GM21423 (cell line): ENCODE data around the gene ZNF544.

Source experiments
- ATAC-seq: cut with Tn5 transposase; IDR thresholded peaks from one replicate; pipeline ENCODE4 v1.9.1; 2021; ENCODE audit warnings: mild to moderate bottlenecking, moderate library complexity; ENCODE audit not compliant: unreplicated experiment

ZNF544 gene

DNA sequence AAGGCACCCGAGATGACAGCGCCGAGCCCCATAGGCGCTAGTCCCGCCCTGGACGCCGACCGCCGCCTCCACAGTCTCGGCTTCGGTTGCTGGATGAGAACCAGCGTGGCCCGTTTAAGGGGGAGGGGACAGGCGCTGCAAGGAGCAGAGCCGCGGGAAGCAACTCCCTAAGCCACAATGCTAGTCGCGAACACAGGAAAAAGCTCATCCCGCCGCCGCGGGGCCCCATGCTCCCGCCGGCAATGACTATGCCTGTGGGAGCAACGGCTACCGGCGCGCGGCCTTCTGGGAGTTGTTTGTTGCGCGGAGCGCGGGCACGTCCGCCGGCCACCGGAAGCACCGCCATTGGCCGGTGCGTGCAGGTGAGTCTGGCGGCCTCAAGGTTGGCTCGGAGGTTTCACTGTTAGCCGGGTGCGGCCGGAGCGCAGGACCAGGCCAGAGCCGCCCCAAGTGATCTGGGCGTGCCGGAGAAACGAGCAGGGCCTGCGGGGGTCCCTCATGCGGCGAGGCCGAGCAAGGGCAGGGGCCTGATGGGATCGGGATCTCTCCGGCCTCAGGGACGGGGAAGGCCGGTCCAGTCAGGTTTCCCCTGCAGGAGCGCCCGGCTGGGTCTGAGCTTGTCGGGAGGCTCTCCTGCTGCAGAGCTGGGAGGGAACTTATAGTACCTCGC, at the start of gene ZNF544:
ZNF544 (plus strand) TSS at position 330 of the 670 bp plus-strand sequence. CDS start 15,110 bp downstream, outside the sequence.
- peak; percentile 96 for ATAC-seq

DNA sequence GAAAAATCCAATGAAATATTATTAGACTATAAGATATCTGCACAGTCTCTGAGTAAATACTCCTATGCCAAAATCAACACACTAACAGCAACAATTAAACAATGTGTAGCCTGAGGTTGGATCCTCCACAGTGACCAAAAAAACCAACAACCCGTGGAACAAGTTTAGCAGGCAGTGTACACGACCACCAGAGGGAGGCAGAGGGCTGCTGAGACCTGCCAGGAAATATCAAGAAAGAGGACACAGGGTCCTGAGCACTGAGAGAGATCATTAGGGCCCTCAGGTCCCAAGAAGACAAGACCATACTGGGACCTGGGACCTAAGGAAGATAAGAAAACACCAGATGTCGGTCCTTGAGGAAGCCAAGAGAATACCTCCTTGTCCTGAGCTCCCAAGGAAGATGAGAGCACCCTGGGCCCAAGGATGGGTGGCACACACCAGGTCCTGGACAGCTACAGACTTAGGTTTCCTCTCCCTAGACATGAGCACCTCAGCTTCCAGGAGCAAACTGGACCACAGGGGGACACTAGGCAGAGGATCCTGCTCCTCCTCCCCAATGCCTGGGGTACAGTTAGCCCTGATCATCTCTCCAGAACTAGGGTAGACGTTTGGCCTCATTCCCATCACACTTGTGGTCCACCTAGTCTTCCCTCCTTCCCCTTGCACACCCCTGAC, 46.7 kb upstream of the ZNF544 start:
- ATAC-seq, result no peak

DNA sequence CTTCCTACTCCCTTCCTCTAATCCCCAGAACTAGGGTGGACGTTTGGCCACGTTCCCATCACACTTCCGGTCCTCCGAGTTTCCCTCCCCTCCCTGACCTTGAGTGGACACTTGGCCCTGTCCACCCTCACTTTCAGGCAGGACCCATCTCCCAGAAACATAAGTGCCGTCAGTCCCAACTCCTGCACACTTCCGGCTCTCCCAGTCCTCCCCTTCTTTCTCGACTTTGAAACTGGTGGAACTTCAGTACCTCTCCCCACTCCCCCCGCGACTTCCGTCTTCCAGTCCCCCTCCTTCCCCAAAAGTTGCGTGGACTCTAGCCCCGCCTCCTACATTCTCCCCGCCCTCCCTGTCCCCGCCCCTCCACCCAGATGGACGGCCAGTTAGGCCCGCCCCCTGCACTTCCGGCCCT, 46.1 kb upstream of the ZNF544 start:
- no peak for ATAC-seq

DNA sequence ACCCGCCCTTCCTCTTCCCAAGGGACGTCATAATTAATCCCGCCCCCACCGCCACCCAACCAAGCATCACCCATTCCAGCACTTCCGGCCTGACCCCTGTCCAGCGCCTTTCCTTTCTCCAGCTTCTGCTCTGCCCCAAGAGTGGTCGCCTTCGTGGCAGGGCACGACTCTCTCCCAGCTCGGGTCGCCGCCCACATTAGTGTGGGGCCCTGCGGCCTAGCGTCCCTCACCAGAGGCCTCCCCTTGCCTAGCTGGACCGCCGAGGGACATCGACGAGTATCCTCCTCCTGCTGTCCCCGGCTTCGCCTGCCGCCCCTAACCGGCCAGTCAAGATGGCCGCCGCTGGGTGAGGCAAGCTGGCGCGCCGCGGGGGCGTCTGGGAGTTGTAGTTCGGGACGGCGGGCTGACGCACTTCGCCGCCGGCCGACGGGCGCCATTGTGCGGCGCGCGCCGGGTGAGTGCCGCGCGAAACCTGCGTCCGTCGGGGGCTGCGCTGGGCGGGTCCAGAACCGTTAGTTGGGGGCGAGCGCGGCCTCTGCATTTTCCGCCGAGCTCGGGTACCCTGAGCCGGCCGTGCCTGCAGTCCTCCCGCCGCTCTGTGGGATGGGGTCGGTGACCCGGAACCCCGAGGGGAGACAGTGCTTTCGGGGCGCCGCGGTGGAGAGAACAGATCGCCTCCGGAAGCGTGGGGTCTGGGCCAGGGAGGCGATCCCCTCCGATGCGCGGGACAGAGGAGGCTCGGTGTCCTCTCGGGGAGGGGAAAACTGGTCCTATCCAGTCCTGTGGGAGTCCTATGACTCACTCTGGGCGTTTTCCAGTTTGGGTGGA, 45.5 kb upstream of the ZNF544 start, which contains the start of gene ZNF274:
ZNF274 (plus strand) TSS at position 73 of the 828 bp plus-strand sequence. CDS start 905 bp downstream, outside the sequence.
- ATAC-seq, result peak; percentile 85

DNA sequence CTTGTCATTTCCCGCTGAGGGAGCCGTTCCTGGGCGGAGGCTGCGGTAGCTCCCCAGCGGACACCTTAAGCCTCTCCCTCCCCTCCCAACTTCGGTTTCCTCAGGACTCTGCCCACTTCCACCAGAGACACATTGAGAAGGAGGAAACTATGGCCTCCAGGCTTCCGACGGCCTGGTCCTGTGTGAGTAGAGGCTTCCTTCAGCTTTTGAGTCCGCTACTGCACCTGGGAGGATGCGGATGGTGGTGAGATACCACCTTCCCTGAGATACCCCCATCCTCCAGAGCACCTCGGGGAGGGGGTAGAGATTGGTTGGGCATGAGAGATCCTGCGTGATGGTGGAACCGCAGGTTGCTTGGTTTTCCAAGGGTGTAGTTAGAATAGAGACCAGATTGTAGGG, 44.9 kb upstream of the ZNF544 start:
- ATAC-seq, result no peak

DNA sequence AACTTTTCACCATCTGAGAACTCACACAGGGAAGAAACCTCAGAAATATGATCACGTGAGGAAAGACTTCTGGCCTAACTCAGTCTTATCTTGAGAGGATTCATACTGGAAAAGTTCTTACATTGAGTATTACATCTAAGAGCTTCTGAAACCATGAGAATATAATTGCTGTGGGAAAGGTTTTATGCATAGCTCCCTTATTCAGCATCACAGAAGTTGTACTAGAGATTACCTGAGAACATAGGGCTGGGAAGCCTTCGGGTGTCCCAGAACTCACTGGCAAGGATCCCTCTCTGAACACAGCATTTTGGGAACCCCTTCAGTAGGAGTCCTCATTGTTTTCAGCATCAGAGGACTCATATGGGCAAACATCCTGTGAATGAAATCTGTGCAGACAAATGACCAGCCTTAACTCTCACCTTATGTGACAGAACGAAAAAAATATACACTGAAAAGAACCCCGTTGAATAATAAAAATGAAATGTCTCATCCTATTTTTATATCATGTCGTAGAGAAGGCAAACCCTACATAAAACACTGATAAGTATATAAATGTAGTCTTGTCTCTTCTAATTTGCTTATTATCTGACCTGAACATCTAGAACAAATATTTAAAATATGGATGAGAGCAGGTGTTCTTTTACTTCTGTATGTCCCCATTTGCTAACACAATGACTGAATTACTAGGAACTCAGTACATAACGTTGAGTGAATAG, 31.7 kb upstream of the ZNF544 start:
- ATAC-seq, result no peak

DNA sequence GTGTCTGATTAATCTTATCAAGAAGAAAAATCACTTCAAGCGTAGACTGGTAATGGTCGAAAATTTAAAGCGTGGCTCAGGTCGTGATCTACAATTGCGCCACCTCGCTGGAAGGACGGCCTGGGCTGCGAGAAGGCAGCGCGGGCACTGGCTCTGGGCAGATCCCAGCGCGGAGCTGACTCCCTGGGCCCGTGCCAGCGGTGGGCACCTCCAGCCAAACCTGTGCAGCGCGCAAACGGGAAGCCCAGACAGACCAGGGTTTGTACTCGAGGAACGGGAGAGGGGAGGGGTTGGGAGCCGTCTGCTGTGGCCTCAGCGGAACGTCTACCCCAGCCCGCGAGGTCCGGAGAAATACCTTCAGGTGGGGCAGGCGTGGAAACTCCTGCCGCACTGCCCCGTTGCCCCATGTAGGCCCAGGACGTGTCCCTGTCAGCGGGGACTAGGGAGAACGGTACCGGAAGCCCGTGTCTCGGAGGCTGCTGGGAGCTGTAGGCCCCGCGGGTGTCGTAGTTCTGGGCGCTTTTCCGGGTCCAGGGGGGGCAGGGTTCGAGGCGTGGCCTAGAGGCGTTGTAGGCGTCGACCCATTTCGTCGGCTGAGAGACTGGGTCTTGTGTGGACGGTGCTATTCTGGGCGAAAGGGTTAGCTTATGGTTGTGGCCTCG, 24.8 kb upstream of the ZNF544 start:
- ATAC-seq, result no peak

DNA sequence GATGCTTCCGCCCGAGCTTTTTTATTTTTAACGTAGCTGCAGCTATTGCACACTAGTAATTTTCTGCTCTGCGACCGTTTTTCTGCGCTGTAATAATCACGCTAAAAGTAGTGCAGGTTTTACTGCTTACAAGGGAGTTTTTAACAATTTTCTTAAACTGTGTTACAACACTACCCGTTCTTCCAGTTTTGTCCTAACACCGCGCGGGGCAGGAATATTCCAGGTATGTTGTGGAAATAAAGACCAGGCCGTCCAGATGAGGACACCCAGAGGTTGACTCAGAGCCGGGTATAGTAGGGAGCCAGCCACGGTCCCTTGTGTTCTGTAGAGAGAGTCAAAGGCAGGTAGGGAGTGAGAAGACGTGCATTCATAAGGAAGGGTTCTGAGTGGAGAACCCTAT, 24.1 kb upstream of the ZNF544 start:
- ATAC-seq, result no peak

DNA sequence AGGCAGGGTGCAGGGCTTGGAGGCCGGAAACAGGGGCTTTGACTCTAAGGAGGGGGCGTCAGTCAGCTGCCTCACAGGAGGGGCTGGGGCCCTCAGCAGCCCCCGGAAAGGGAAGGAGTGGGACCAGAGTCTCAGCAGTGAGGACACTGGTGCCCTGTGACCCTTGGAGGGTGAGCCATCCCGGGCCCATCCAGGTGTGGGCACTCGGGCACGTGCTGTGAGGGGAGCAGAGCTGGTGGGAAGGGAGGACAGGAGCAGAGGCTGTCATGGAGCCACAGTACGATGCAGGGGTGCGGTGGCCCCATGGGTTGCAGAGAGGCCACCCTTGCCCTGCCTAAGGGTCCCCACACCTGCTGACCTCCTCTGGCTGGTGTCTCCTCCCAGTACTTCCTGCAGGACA, 19.1 kb upstream of the ZNF544 start:
- no peak for ATAC-seq

DNA sequence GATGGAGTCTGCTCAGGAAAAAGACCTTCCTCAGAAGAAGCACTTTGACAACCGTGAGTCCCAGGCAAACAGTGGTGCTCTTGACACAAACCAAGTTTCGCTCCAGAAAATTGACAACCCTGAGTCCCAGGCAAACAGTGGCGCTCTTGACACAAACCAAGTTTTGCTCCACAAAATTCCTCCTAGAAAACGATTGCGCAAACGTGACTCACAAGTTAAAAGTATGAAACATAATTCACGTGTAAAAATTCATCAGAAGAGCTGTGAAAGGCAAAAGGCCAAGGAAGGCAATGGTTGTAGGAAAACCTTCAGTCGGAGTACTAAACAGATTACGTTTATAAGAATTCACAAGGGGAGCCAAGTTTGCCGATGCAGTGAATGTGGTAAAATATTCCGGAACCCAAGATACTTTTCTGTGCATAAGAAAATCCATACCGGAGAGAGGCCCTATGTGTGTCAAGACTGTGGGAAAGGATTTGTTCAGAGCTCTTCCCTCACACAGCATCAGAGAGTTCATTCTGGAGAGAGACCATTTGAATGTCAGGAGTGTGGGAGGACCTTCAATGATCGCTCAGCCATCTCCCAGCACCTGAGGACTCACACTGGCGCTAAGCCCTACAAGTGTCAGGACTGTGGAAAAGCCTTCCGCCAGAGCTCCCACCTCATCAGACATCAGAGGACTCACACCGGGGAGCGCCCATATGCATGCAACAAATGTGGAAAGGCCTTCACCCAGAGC, 16.2 kb upstream of the ZNF544 start:
- no peak for ATAC-seq

DNA sequence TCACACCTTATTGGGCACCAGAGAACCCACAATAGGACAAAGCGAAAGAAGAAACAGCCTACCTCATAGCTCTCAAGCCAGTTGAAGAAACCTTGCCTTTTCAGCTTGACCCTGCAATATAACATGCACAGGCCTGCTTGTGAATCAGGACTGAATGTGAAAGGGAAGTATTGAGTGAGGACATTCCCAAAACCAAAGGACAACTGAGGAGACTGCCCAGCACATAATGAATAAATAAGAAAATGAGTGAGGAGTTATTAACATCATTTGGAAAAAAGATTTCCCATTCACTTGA, 15.7 kb upstream of the ZNF544 start:
- no peak for ATAC-seq

DNA sequence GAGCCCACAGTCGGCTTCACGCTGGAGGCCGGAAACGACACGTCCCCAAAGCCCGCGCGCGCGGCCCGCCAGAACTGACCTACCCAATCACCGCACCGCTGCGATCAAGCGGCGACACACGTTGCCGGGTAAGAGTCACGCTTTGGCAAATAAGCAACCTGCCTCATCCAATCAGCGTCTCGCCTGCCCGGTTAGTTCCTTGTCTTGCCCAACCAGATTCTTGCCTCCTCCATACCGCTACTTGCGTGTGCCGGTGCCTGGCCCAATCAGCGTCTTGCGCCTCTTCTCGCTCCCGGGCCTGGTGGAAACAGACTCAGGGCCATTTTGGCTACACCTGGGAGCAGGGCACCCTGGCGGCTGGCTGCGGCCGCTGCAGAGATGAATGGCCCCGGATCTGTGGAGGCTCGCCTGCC, 11.6 kb upstream of the ZNF544 start:
- ATAC-seq, result no peak

DNA sequence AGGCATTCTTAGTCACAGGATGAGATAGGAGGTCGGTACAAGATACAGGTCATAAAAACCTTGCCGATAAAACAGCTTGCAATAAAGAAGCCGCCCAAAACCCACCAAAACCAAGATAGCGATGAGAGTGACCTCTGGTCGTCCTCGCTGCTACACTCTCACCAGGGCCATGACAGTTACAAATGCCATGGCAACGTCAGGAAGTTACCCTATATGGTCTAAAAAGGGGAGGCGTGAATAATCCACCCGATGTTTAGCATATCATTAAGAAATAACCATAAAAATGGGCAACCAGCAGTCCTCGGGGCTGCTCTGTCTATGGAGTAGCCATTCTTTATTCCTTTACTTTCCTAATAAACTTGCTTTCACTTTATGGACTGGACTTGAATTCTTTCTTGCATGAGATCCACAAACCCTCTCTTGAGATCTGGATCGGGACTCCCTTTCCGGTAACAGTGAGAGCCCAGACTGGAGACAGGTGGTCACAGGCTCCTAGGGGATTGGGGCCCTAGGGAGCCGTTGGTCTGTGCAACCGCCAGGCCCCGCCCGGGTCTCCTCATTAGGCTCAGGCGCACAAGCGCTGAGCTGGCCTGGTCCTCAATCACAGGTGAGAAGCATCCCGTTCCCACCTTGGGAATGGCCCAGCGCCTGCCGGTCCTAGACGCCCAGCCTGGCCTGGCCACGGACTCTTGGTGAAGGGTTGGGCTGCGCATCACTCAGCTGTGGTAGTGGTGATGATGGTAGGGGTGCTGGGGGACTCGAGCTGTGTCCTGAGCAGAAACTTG, 10.9 kb upstream of the ZNF544 start:
- ATAC-seq, result no peak

DNA sequence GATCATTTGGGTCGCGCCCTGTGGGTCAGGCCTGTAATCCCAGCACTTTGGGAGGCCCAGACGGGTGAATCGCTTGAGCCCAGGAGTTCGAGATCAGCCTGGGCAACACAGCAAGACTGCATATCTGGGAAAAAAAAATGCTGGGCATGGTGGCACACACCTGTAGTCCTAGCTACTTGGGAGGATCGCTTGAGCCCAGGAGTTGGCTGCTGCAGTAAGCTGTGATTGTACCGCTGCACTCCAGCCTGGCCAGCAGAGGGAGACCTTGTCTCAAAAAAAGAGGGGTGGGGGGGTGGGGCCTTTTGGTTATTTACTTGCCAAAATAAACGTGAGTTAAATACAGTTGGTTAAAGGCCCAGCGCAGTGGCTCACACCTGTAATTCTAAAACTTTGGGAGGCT, 9.8 kb upstream of the ZNF544 start:
- no peak for ATAC-seq

DNA sequence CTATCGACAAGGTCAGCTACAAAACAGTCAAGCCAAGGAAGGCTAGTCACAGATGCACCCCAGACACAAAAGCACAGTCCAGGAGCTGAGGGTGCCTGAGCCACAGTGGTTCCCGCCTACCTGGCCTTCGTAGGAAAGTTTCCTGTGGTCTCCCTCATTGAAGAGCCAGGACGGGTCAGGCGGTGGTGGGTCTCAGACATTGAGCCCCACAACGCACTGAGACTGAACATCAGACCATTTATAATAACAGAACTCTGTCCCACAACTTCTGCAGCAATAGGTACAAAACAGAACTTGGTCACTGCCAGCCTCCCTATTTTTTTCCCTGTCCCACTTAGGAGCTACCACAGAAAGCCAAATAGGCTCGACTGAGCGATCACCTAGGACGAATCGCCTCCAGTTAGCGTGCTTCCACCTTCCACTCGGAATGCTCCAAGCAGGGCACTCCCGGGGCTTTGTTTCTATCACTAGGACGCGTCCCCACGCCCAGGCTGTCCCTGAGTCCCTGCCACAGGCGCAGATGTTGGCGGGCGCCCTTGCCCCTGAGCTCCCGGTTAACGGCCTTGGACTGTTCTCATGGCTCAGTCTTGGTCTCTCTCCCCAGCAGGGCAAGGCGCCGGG, 640 bp upstream of the ZNF544 start:
- ATAC-seq, result no peak

DNA sequence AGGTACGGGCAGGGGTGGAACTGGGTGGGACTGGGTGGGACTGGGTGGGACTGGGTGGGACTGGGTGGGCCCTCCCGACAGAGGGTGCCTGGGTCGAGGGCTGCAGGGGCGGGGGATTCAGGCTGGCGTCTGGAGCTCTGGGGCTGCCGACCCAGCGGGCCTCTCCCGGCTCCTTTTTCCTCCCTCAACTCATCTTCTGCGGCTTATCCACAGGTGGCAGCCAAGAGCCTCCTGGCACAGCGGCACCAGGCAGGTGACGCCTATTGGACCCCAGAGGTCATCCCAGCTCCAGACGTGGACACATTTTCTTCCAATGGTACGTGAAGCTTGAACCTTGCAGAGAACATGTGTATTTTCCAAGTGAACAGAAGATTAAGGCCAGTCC, 533 bp downstream of the ZNF544 start:
- ATAC-seq, result no peak

DNA sequence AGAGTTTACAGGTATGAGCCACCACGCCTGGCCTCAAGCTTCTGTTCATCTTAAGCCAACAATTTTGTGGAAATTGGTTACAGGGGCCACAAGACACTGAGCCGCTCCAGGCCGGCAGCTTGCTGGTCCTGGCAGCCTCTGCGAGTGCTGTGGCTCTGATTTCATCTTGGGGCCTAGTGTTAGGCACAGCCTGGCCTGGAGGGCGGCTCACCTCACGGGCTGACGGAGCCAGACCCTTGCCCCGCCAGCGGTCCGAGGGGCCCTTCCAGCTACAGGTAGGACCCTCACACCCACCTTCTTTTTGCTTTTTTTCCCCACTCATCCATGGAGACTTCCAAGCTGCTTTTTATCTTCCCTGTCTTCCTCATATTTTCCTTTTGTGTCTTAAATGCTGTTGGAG, 8.6 kb downstream of the ZNF544 start:
- ATAC-seq, result no peak

DNA sequence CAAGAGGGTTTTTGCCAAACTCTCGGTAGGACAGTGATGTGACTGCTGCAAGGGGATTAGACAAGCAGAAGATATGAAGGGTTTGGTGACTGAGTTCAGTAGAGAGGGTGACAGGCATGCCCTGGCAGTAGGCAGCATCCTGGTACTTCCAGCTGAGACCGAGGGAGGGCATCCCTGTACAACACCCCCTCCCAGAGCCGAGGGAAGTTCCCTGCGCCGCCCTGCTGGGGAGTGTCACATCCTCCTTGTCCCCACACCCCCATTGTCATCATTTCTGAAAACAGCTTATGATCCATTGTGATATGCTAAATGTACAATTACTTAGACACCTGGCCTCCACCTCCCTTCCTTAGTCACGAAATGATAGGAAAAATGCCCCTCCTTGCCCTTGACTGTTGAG, 14.6 kb downstream of the ZNF544 start:
- no peak for ATAC-seq

DNA sequence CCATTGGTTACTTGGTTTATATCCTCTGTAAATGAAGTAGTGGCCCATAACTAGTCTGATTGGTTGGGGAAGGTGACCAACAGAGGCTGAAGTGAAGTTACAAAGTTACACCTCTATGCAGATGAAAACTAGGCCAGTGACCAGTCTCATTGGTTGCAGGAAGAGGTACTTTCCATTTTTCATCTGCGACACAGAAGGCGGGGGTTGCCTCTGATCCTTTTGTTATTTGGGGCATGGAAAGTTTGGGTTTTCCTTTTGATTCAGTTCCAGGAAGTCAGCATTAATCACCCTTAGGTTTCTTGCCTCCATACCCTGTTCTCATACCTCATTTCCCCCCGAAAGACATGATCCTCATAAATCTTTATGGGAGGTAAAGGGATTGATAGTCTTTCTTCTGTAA, 20.2 kb downstream of the ZNF544 start:
- no peak for ATAC-seq
